Stimulated activated naive CD4-positive, alpha-beta T cell treated with Interleukin-2 at 50 U/mL for 16 hours (primary cell): Measurements from ENCODE around the gene STK38L.

Experiments used
- DNase-seq: peaks from one replicate; lab custom pipeline; 2025; lab: John Stamatoyannopoulos, UW

The STK38L gene

GRCh38 chr12:27279826-27280225, 35.7 kb downstream of the STK38L start:
- DNase-seq = no peak

- no peak for DNase-seq
Observed at GRCh38 chr12:27280412-27280811, 36.3 kb downstream of the STK38L start.

DNA sequence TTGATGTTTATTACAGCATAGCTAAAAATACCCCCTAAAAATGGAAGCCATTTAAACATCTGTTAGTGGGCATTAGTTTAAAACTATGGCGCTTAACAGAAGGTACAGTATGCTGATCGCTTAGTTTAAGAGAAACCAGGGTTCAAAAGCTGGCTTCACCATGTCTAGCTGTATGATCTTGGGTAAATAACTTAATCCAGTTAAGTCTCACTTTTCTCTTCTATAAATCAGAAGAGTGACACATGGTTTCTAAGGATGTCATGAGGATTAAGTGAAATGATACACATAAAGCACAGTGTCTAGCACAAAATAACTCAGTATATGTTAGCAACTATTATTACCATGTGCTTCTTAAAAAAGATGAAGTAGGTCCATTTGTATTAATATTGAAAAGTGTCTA, 38.7 kb downstream of the STK38L start:
- no peak for DNase-seq

DNA sequence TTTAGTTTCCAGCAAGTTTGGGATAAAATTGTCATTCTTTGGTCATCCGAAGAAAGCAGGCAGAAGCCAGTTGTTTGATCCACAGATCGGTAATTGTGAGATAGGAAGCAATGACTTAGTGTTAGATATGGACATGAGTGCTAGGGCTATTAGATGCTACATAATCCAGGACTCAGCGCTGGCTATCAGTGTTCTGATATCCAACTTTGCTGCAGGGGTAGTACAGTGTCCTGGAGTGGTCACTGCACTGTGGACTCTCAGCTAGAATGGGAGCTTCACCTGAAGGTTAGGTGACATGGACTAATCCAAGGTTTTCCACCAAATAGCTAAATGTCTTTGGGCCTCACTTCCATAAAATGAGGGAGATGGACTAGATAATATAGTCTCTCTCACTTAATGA, 39.9 kb downstream of the STK38L start:
- DNase-seq = no peak

DNA sequence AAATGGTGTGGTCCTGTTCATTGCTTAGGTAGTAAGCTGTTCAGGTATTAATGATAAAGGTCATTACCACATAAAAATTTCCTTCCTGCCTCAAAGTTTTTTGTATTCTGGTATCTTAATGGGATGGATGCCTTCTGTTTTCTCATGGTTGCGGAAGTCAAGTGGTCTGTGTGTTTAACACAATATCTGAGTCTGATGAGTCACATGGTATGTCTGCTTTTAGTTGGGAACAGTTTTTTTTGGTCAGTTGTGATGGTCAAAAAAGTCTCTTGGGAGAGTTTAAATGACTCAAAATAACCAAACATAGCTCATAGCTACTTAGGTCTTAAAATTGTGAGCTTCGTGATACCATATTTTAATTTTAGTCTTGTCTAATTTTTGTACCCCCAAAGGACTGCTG, 40.7 kb downstream of the STK38L start:
- DNase-seq = no peak

DNA sequence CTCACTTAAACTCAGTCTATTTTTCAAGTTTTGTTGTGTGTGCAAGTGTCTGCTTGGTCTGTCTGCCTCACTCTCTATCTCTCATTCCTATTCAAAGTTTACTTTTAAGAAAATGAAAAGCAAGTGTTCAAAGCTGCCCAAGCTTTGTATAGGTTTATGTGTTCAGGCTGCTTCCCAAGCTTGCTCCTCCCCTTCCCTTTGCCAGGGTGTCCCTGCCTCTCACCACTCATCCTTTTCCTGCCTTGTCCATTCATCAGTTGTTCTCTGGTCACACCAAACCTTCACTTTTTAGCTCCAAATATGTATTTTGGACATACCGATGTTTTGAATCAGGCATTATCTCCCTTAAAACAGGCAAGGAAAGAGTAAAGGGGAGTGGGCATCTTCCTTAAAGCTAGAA, 41.3 kb downstream of the STK38L start:
- no peak for DNase-seq

GRCh38 chr12:27289414-27289813, 45.3 kb downstream of the STK38L start:
- DNase-seq = no peak

DNA sequence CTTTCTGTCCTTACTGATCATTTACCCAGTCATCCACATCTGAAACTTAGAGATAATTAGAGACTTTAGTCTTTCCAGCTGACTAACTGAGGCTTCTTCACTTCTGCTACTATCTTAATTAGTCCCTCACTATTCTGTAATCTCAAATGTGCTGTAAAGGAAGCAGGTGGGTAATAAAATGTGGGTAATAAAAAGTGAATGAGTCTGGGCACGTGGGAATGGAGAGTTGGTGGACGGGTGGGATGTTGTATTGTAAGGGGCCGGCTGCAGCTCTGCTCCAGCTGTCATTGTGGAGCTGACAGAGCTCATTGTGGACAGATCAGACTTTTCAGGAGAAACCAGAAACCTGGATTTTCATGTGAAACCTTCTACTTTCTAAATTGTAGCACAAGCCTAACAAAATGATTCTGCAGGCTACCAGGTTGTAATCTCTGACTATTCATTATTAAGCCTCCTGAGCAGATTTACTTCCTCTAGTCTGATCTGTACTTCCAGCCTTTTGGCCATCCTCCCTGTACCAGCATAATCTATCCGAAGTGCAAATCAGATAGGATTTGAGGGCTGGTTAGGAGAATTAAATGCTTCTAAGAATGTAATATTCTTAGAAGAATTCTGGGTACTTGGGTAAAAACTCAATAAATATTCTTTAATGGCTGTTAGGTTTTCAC, 46.5 kb downstream of the STK38L start:
- DNase-seq = no peak

GRCh38 chr12:27291862-27292261, 47.8 kb downstream of the STK38L start:
- no peak for DNase-seq

- no peak for DNase-seq
Observed at GRCh38 chr12:27292718-27293117, 48.6 kb downstream of the STK38L start.

- DNase-seq = no peak
Observed at GRCh38 chr12:27293463-27293862, 49.4 kb downstream of the STK38L start.

DNA sequence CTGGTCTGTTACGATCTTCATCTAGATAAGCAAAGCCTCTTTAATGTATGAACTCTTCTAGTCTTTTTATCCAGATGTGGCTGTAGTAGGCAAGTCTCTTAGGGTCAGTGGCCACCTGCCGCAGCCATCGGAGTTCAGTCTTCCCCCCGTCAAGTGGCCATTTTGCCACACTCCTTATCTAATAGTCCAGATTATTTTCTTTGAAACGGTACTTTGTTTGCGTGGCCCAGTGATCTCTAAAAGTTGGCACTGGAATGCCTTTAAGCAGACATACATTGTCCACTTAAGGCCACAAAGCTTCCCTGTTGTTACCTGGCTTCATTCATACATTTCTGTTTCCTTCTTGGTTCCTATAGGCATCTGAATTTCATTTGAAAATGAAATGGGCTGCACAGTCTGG, 52.6 kb downstream of the STK38L start:
- DNase-seq = no peak

- DNase-seq = no peak
Observed at GRCh38 chr12:27297566-27297965, 53.5 kb downstream of the STK38L start.

DNA sequence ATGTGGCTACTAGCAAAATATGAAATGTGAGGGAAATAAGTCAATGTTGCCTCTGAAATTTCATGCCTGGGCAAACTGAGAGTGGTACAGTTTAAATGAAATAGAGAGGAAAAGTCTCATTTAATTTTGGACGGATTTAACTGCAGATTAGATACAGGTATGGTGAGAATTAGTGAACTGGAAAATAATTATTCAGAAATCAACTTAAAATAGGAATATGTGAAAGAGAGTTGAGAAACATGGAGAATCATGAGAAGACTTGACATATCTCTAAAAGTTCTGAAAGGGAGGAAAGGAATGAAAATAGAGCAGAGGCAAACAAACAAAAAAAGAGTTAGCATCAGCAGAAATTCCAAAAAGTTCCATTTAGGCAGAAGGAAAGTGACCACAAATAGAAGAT, 55.0 kb downstream of the STK38L start:
- no peak for DNase-seq

GRCh38 chr12:27300226-27300625, 56.1 kb downstream of the STK38L start:
- DNase-seq = no peak

- DNase-seq = no peak
Observed at GRCh38 chr12:27303139-27304111, 59.3 kb downstream of the STK38L start.

DNA sequence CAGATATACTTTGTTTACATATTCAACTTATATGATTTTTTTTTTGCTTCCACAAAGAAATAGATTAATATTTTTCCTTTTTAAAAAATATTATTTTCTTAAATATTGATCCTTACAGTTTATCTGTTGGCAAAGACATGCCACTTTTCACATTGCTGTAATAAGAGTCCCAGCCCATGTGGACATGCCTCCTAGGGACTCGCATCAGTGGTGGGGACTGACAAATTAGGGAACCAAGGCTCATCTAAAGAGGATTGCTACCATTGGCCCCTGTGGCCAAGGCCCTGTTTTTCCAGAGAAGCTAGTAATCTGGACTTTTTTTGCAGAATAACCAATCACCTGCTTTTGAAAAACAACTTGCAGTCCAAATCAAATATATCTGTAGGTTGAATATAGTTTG, 60.8 kb downstream of the STK38L start:
- no peak for DNase-seq

DNA sequence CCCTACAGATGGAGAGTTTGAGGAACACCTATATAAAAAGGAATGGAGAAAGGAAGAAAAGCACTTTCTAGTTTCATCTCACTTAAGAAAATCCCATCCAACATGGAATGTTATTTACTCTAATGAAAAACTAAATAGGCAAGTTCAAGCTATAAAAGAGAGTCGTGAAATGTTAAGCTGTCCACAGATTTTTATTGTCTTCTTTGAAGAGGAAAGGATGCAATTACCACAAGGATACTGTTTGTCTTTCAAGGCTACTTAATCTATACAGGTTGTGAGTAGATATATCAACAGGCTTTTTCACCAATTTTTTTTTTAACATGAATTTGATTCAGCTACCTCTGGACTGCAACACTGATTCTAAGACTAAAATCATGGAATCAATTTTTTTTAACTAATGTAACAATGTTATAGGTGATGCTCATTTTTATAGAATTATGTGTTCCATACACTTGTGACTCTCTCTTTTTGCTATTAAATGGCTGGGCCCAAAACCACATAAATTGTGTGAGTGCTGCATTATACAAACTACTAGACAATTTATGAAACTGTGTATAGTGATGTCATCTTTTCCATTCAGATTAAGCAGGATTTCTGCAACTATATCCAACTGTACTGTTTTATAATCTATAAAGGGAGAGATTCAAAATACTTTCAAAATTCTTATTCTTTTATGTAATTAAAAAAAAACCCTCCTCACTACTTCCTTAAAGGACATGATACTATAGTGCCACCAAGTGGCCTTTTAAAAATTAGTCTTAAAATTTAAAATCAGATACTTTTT, 61.8 kb downstream of the STK38L start:
- DNase-seq = no peak

GRCh38 chr12:27309293-27309994, 65.4 kb downstream of the STK38L start:
- DNase-seq = no peak

DNA sequence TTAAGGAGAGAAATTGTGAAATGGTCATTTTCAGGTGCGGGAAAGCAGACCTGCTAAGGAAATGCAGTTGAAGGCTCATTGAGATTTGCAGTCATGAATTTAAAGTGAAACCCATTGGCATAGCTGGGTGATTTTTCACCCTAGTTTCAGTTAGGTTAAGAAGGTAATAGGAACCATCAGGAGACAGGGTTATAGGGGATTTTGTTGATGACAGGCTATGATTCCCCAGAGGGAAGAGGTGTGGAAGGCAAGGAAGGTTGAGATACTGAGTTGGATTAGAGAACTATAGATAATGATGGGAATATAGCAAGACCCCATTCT, 65.9 kb downstream of the STK38L start:
- DNase-seq = no peak

DNA sequence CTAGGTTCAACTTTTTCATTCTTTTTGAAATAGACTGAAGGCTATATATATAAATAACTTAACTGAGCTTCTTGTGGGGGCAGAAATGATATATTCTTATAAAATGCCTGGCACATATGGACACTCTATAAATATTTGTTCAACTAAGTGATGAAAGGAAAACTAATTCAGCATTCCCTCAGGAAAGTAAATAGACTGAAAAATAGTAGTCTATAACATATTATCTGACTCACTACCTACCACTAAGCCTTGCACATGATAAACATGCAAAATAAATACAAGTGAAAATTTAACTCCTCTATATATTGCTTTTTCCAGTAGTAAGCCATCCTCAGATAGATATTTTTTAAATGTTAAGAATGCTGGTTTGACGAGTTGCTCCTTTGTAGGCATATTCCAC, 72.9 kb downstream of the STK38L start:
- DNase-seq = no peak

- no peak for DNase-seq
Observed at GRCh38 chr12:27319409-27319808, 75.3 kb downstream of the STK38L start.
